ENCODE measurements around the gene C1QL1. TPM values are rescaled to one million over a fixed set of nuclear protein-coding genes. Genes with fewer than 3 reads are reported as not detected.

C1QL1 gene
- total RNA-seq, 1 donor from 2014 or later: not detected

- no peak for ATAC-seq
- Histone ChIP-seq H3K9me3 (no peaks in the 10 kb centered on the region), H3K36me3 (no peaks in the 10 kb centered on the region), H3K4me3 (no peak overlapping the region), H3K27me3 (ENCODE audit: low read depth) (peaks cover 44% of the 10 kb centered on the region), H3K4me1 (peaks cover 15% of the 10 kb centered on the region), H3K27ac (no peak overlapping the region)
- no peak for DNase-seq
- intact Hi-C loops (cut with DNase I): no loop called here
- TF ChIP-seq CTCF (IDR thresholded peaks at IDR 0.05): no peak
Measured at GRCh38 chr17:44956998-44957981, 10.8 kb downstream of the C1QL1 start.

GRCh38 chr17:44955674-44956425 is 12.3 kb downstream of the C1QL1 start:
- intact Hi-C loops (cut with DNase I): no loop called here
- H3K36me3 ChIP-seq: no peaks in the 10 kb centered on the region
- H3K27ac ChIP-seq: no peak overlapping the region
- peaks cover 39% of the 10 kb centered on the region for H3K27me3 ChIP-seq (ENCODE audit: low read depth)
- DNase-seq (peak; percentile 8), ATAC-seq (no peak)
- H3K9me3 ChIP-seq: no peaks in the 10 kb centered on the region
- no peak overlapping the region for H3K4me3 ChIP-seq
- H3K4me1 ChIP-seq: peaks cover 14% of the 10 kb centered on the region
- TF ChIP-seq CTCF (IDR thresholded peaks at IDR 0.05): no peak

- H3K4me3 ChIP-seq: no peak overlapping the region
- H3K27ac ChIP-seq: no peak overlapping the region
- peaks cover 4% of the 10 kb centered on the region for H3K4me1 ChIP-seq
- H3K9me3 ChIP-seq: no peaks in the 10 kb centered on the region
- ATAC-seq (no peak), DNase-seq (no peak)
- peaks cover 13% of the 10 kb centered on the region for H3K27me3 ChIP-seq (ENCODE audit: low read depth)
- TF ChIP-seq CTCF (IDR thresholded peaks at IDR 0.05): no peak
- H3K36me3 ChIP-seq: no peaks in the 10 kb centered on the region
- intact Hi-C loops (cut with DNase I): no loop called here
Measured at GRCh38 chr17:44952946-44953475, 15.1 kb downstream of the C1QL1 start.

DNA sequence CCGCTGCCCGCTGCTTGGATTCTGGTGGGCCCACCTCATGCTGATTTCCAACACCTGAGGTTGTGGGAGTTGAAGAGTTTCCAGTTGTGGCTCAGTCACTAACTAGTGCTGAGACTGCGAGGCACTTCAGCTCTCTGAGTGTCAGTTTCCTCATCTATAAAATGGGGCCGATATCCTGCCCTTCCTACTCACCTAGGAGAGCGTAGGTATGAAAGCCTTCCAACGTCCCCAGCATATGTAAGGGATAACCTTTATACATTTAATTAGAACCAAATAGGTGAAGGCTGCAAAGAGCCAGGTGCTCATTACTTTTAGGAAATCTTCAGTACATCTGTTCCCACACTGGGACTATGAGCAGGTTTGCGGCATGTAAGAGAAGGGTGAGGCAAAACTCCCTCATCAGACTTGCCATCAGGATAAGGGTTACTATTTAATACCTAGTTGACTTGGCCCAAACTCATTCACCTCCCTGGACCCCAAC is 19.7 kb downstream of the C1QL1 start:
- ATAC-seq: no peak

More for the DNA sequence above, 19.7 kb downstream of the C1QL1 start:
- Histone ChIP-seq H3K4me1 (peaks cover 12% of the 10 kb centered on the region), H3K36me3 (no peaks in the 10 kb centered on the region), H3K27me3 (ENCODE audit: low read depth) (peaks cover 7% of the 10 kb centered on the region), H3K27ac (no peak overlapping the region), H3K9me3 (no peaks in the 10 kb centered on the region), H3K4me3 (peak overlapping the region; percentile 67)
- intact Hi-C loops (cut with DNase I): no loop called here
- no peak for TF ChIP-seq CTCF (IDR thresholded peaks at IDR 0.05)
- no peak for DNase-seq

Data from lower lobe of right lung (tissue), 2 donors.